Body of pancreas (tissue), 4 donors: ENCODE results near the gene SLC39A10. TPM values are rescaled to one million over a fixed set of nuclear protein-coding genes. Genes with fewer than 3 reads are reported as not detected.

Experiments used
- ATAC-seq: fragments of 150-250 bp; one replicate; pipeline ENCODE4 v1.9.1; 2016
- DNase-seq, 4 donors: peaks; one replicate each; pipeline ENCODE4 v3.0.0-alpha.2; 2019
- H3K27ac ChIP-seq, 4 donors: fragments of 200-600 bp; sonication (generic); 1 replicate in 3 of 4; 2 replicates in 1 of 4; pipeline versions ENCODE4 v1.5.1 to v1.6.1; 2016 to 2019; ENCODE audit warnings: mild to moderate bottlenecking in 1 of 4, mixed read lengths in 1 of 4, moderate library complexity in 1 of 4
- H3K27me3 ChIP-seq, 2 donors: fragments of 200-600 bp; sonication (generic); one replicate each; pipeline ENCODE4 v1.6.0; 2016; ENCODE audit warnings: mild to moderate bottlenecking in 1 of 2
- H3K36me3 ChIP-seq, 2 donors: fragments of 200-600 bp; sonication (generic); replicated peaks in 1 of 2; 2 replicates each; pipeline ENCODE4 v1.5.1; 2016; ENCODE audit warnings: low read depth in 2 of 2; ENCODE audit not compliant: insufficient read depth in 1 of 2
- H3K4me1 ChIP-seq: fragments of 200-600 bp; sonication (generic); one replicate; pipeline ENCODE4 v1.6.0; 2016
- H3K4me3 ChIP-seq, 2 donors: fragments of 200-600 bp; sonication (generic); 1 replicate in 1 of 2; 2 replicates in 1 of 2; pipeline ENCODE4 v1.5.1; 2016 to 2019
- H3K9me3 ChIP-seq, 3 donors: fragments of 200-600 bp; sonication (generic); 1 replicate in 2 of 3; 2 replicates in 1 of 3; pipeline ENCODE4 v1.5.1; 2016
- POLR2A ChIP-seq, 3 donors: fragments of 450-650 bp; IDR thresholded peaks; one replicate each; pipeline ENCODE4 v1.6.1; 2016; ENCODE audit warnings: antibody characterized with exemption in 3 of 3, mild to moderate bottlenecking in 2 of 3
- WGBS, 2 donors: methylation state at CpG; one replicate each; pipeline ENCODE4 v1.1.5; 2017; 5-methylcytosine and 5-hydroxymethylcytosine counted together
- intact Hi-C: fragments of 100-400 bp; cut with DNase I; formaldehyde crosslinking; loops from one replicate; pipeline ENCODE4 v1.15.1; 2023
- total RNA-seq, 2 donors: library from RNA; depleted of rRNA; stranded (reverse); fragments of >200 nt; gene quantifications; one replicate each; pipeline ENCODE4 v1.1.0, GENCODE V29; 2016
- TF ChIP-seq, protein P1 (sequence below), 7 experiments: fragments of 450-650 bp in 4 of 7; fragments of 200-600 bp in 3 of 7; sonication (generic) in 3 of 7; IDR thresholded peaks; one replicate each; pipeline ENCODE4 v1.5.1; 2016 to 2019; ENCODE audit warnings: antibody characterized with exemption in 7 of 7

Gene SLC39A10
- total RNA-seq, 2 donors from 2014 or later, result 17.8 to 18.7 TPM

DNA sequence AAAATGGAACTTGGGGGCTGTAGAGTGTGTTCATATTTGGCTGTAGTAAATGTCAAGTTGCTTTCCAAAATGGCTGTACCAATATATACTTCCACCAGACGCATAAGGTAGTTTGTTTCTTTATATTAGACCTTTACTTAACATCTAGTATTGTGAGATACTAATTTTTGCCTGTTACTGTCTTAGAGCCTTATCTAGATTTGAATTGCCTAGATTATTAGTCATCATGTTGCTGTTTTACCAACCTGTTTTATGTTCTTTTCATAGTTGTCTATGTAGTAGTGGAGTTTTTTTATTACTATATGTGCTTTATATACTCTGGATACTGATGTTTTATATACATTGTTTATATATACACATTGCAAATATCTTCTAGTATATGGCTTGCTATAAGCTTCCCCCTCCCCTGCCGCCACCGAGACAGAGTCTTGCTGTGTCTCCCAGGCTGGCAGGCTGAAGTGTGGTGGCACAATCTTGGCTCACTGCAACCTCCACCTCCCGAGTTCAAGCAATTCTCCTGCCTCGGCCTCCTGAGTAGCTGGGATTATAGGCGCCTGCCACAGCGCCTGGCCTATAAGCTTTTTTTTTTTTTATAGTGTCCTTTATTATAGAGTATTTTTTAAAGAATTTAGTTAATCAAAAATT lies 18.9 kb downstream of the SLC39A10 start:
- Histone ChIP-seq H3K27me3 (no peaks in the 10 kb centered on the region), H3K4me1 (no peaks in the 10 kb centered on the region), H3K27ac (no peak overlapping the region), H3K4me3 (no peak overlapping the region), H3K9me3 (no peaks in the 10 kb centered on the region), H3K36me3 (no peaks in the 10 kb centered on the region)
- intact Hi-C loops, result no loop called here
- DNase-seq (no peak), ATAC-seq (no peak)
- TF ChIP-seq, protein P1, sequence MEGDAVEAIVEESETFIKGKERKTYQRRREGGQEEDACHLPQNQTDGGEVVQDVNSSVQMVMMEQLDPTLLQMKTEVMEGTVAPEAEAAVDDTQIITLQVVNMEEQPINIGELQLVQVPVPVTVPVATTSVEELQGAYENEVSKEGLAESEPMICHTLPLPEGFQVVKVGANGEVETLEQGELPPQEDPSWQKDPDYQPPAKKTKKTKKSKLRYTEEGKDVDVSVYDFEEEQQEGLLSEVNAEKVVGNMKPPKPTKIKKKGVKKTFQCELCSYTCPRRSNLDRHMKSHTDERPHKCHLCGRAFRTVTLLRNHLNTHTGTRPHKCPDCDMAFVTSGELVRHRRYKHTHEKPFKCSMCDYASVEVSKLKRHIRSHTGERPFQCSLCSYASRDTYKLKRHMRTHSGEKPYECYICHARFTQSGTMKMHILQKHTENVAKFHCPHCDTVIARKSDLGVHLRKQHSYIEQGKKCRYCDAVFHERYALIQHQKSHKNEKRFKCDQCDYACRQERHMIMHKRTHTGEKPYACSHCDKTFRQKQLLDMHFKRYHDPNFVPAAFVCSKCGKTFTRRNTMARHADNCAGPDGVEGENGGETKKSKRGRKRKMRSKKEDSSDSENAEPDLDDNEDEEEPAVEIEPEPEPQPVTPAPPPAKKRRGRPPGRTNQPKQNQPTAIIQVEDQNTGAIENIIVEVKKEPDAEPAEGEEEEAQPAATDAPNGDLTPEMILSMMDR (IDR thresholded peaks at IDR 0.05), result no peak
- no peak for TF ChIP-seq POLR2A (IDR thresholded peaks at IDR 0.05)
- 93 to 95% methylated on average over 7 of the region's 7 CpGs for WGBS, 2 donors

DNA sequence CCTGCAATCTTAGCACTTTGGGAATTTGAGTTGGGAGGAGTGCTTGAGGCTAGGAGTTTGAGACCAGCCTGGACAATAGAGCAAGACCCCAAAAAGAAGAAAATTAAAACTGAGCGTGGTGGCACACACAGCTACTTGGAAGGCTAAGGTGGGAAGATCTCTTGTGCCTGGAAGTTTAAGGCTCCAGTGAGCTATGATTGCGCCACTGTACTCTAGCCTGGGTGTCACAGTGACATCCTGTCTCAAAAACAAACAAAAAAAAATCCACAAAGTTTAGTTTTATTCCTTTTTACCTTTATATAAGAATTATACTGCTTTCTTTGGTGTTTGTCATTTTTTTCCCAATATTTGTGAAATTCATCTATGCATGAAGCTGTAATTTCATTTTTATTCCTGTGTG lies 20.3 kb downstream of the SLC39A10 start:
- H3K27ac ChIP-seq, result no peak overlapping the region
- ATAC-seq (no peak), DNase-seq (no peak)
- H3K4me1 ChIP-seq, result no peaks in the 10 kb centered on the region
- intact Hi-C loops, result no loop called here
- no peaks in the 10 kb centered on the region for H3K9me3 ChIP-seq
- WGBS, 2 donors, result 86 to 98% methylated on average over 2 of the region's 2 CpGs
- TF ChIP-seq, protein P1 (IDR thresholded peaks at IDR 0.05), result no peak
- no peak for TF ChIP-seq POLR2A (IDR thresholded peaks at IDR 0.05)
- no peaks in the 10 kb centered on the region for H3K27me3 ChIP-seq
- H3K4me3 ChIP-seq, result no peak overlapping the region
- no peaks in the 10 kb centered on the region for H3K36me3 ChIP-seq

DNA sequence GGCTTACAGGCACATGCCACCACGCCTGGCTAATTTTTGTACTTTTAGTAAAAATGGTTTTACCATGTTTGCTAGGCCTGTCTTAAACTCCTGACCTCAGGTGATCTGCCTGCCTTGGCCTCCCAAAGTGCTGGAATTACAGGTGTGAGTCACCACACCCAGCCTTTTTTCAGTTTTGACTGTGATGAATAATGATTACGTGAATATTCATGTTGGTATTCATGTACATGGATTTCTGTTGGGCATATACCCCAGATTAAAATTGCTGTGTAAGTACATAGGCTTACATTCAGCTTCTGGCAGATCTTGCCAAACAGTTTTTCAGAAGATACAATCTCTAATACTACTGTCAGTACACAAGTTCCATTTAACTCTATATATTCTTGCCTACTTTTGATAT lies 20.9 kb downstream of the SLC39A10 start:
- H3K36me3 ChIP-seq, result no peaks in the 10 kb centered on the region
- ATAC-seq, result no peak
- 93 to 98% methylated on average over 2 of the region's 2 CpGs for WGBS, 2 donors

DNA sequence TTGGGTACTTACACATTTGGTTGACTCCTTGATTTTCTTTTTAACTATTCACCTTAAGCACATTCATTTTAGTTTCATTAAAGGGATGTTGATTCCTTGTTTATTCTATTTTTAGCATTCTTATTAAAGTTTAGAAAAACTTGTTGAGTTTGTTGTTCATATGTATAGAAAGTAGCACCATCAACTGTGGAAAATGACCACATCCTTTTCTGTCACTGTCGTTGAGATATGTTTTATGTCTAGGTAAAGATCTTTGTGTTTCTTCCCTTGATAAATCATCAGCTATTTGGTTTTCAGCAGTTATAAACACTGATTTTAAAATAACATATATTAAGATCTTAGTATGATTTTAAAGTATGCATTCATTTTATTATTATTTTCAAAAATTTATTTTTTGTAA lies 25.1 kb downstream of the SLC39A10 start:
- TF ChIP-seq POLR2A (IDR thresholded peaks at IDR 0.05), result no peak
- TF ChIP-seq, protein P1 (IDR thresholded peaks at IDR 0.05), result no peak
- Histone ChIP-seq H3K36me3 (no peaks in the 10 kb centered on the region), H3K9me3 (no peaks in the 10 kb centered on the region), H3K4me1 (peaks cover 6% of the 10 kb centered on the region), H3K27me3 (no peaks in the 10 kb centered on the region), H3K27ac (no peak overlapping the region), H3K4me3 (no peak overlapping the region)
- DNase-seq (no peak), ATAC-seq (no peak)
- intact Hi-C loops, result no loop called here
- WGBS, 2 donors, result 90 to 96% methylated on average over 1 of the region's 1 CpG

More for the DNA sequence above, 20.9 kb downstream of the SLC39A10 start:
- TF ChIP-seq, protein P1 (IDR thresholded peaks at IDR 0.05), result no peak
- TF ChIP-seq POLR2A (IDR thresholded peaks at IDR 0.05), result no peak
- no peak overlapping the region for H3K4me3 ChIP-seq
- no peaks in the 10 kb centered on the region for H3K27me3 ChIP-seq
- H3K27ac ChIP-seq, result no peak overlapping the region
- H3K9me3 ChIP-seq, result no peaks in the 10 kb centered on the region
- DNase-seq, result no peak
- intact Hi-C loops, result no loop called here
- no peaks in the 10 kb centered on the region for H3K4me1 ChIP-seq

DNA sequence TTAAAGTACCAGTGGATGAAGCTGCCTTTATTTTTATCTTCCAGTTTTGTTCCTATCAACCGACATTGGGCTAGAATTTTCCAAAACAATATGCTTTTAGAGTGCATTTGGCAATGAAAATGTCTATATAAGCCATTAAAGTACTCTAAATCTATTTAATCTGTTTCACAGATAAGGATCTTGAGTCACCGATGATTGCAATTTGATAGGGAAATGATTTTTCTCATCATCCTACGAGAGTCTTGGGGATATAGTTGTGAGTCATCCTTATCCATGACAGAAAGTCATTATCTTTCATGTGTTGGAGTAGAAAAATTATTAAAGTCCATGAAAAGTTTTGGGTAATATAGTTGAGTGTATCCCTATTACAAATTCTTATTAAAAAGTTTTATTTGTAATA lies 26.1 kb downstream of the SLC39A10 start:
- no peak for ATAC-seq
- no peak for TF ChIP-seq POLR2A (IDR thresholded peaks at IDR 0.05)
- TF ChIP-seq, protein P1 (IDR thresholded peaks at IDR 0.05), result no peak
- H3K4me1 ChIP-seq, result peaks cover 6% of the 10 kb centered on the region
- H3K36me3 ChIP-seq, result no peaks in the 10 kb centered on the region
- H3K27ac ChIP-seq, result no peak overlapping the region
- H3K9me3 ChIP-seq, result no peaks in the 10 kb centered on the region
- 75 to 76% methylated on average over 3 of the region's 3 CpGs for WGBS, 2 donors
- H3K4me3 ChIP-seq, result no peak overlapping the region
- DNase-seq, result no peak
- H3K27me3 ChIP-seq, result no peaks in the 10 kb centered on the region
- intact Hi-C loops, result no loop called here
